ENCODE results near the gene KIAA1549. TPM values are rescaled to one million over a fixed set of nuclear protein-coding genes. Genes with fewer than 3 reads are reported as not detected.

Gene KIAA1549
- total and polyA plus RNA-seq, 10 of the 15 experiments (the other 5 are each of a cell fraction or from before 2014, with no cell fraction given): 0.02 to 0.82 (median 0.22) TPM

- TF ChIP-seq, protein P1, sequence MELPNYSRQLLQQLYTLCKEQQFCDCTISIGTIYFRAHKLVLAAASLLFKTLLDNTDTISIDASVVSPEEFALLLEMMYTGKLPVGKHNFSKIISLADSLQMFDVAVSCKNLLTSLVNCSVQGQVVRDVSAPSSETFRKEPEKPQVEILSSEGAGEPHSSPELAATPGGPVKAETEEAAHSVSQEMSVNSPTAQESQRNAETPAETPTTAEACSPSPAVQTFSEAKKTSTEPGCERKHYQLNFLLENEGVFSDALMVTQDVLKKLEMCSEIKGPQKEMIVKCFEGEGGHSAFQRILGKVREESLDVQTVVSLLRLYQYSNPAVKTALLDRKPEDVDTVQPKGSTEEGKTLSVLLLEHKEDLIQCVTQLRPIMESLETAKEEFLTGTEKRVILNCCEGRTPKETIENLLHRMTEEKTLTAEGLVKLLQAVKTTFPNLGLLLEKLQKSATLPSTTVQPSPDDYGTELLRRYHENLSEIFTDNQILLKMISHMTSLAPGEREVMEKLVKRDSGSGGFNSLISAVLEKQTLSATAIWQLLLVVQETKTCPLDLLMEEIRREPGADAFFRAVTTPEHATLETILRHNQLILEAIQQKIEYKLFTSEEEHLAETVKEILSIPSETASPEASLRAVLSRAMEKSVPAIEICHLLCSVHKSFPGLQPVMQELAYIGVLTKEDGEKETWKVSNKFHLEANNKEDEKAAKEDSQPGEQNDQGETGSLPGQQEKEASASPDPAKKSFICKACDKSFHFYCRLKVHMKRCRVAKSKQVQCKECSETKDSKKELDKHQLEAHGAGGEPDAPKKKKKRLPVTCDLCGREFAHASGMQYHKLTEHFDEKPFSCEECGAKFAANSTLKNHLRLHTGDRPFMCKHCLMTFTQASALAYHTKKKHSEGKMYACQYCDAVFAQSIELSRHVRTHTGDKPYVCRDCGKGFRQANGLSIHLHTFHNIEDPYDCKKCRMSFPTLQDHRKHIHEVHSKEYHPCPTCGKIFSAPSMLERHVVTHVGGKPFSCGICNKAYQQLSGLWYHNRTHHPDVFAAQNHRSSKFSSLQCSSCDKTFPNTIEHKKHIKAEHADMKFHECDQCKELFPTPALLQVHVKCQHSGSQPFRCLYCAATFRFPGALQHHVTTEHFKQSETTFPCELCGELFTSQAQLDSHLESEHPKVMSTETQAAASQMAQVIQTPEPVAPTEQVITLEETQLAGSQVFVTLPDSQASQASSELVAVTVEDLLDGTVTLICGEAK (IDR thresholded peaks at IDR 0.05; ENCODE audit: borderline replicate concordance): no peak
- no peak for TF ChIP-seq IKZF2 (IDR thresholded peaks at IDR 0.05)
- TF ChIP-seq SP1 (IDR thresholded peaks at IDR 0.05; ENCODE audit: low read depth, low read length): no peak
- TF ChIP-seq MAX (IDR thresholded peaks at IDR 0.05; ENCODE audit: low read depth, low read length): no peak
- TF ChIP-seq E4F1 (IDR thresholded peaks at IDR 0.05; ENCODE audit: borderline replicate concordance, partially characterized antibody): no peak
Measured at GRCh38 chr7:138999414-138999813, 18.2 kb upstream of the KIAA1549 start (continued).

DNA sequence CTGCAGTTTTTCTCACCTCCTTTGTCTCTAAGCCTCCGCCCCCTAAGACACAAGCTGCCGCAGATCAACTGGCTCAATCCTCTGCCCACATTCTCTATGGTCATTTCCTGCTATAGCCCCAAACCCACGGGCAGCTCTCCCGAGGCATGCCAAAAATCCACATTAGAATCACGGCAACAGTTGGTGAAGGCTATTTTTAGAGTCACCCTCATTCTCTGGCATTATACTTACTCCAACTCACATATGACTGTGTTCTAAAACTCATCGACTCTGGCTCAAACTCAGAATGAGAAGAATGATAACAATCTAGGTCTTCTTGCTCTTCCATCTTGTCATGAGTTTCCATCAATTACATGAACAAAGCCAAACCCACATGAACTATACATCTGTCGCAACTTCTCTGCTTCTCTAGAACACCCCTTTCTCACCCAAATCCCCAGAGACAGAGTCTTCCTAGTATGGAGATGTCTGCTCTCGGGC, 10.9 kb upstream of the KIAA1549 start:
- H3K4me2 ChIP-seq (ENCODE audit: control insufficient read depth, insufficient read depth): no peak overlapping the region
- in situ Hi-C loops (cut with MboI): no loop called here
- 43% methylated on average over 8 of the region's 8 CpGs for WGBS (ENCODE audit: insufficient coverage, insufficient replicate concordance, low lambda C conversion rate, missing lambda C conversion rate)
- no peak overlapping the region for H3K9ac ChIP-seq (ENCODE audit: control insufficient read depth, insufficient read depth, low read length)
- no peaks in the 10 kb centered on the region for H3K36me3 ChIP-seq (ENCODE audit: control insufficient read depth in 2 of 2, insufficient read depth in 2 of 2, low read length in 1 of 2)
- no peaks in the 10 kb centered on the region for H4K20me1 ChIP-seq (ENCODE audit: control insufficient read depth, insufficient read depth)
- ATAC-seq: no peak
- H3K79me2 ChIP-seq (ENCODE audit: control insufficient read depth, insufficient read depth, low read length): no peaks in the 10 kb centered on the region
- BruUV-seq (replicated peaks): no TSS peak
- CTCF ChIA-PET: no interaction called here
- no peaks in the 10 kb centered on the region; a peak in 1 of 4 replicates for H3K27me3 ChIP-seq (replicated peaks in 1 of 2; ENCODE audit: control insufficient read depth in 2 of 2, insufficient read depth in 2 of 2, low read length in 1 of 2)
- H3K27ac ChIP-seq (ENCODE audit: control insufficient read depth, insufficient read depth): no peak overlapping the region
- no peak for FAIRE-seq
- H2AFZ ChIP-seq (ENCODE audit: control insufficient read depth, low read depth, low read length): no peak overlapping the region
- no peaks in the 10 kb centered on the region; the same call in 2 of the 3 replicates for H3K9me3 ChIP-seq (replicated peaks; ENCODE audit: control insufficient read depth, insufficient read depth, low read length)
- DNase-seq (ENCODE audit: low read depth, low spot score): no peak
- no peak overlapping the region for H3K4me3 ChIP-seq
- SMC1A ChIA-PET (ENCODE audit: uncharacterized antibody, unreplicated experiment): no interaction called here
- POLR2A ChIA-PET: no interaction called here
- RAD21 ChIA-PET (ENCODE audit: unreplicated experiment): no interaction called here
- H3K4me1 ChIP-seq (ENCODE audit: control insufficient read depth, insufficient read depth, low read length): no peaks in the 10 kb centered on the region
- intact Hi-C loops (cut with micrococcal nuclease; ENCODE audit: unreplicated experiment): no loop called here
- no peak for TF ChIP-seq BCL3 (IDR thresholded peaks at IDR 0.05; ENCODE audit: borderline replicate concordance, insufficient read depth, low read depth, low read length, poor library complexity, severe bottlenecking)
- TF ChIP-seq, protein P2, sequence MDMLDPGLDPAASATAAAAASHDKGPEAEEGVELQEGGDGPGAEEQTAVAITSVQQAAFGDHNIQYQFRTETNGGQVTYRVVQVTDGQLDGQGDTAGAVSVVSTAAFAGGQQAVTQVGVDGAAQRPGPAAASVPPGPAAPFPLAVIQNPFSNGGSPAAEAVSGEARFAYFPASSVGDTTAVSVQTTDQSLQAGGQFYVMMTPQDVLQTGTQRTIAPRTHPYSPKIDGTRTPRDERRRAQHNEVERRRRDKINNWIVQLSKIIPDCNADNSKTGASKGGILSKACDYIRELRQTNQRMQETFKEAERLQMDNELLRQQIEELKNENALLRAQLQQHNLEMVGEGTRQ (IDR thresholded peaks at IDR 0.05; ENCODE audit: borderline replicate concordance, low read depth, low read length): no peak
- TF ChIP-seq, protein P3, sequence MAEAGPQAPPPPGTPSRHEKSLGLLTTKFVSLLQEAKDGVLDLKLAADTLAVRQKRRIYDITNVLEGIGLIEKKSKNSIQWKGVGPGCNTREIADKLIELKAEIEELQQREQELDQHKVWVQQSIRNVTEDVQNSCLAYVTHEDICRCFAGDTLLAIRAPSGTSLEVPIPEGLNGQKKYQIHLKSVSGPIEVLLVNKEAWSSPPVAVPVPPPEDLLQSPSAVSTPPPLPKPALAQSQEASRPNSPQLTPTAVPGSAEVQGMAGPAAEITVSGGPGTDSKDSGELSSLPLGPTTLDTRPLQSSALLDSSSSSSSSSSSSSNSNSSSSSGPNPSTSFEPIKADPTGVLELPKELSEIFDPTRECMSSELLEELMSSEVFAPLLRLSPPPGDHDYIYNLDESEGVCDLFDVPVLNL (IDR thresholded peaks at IDR 0.05; ENCODE audit: low read depth, low read length): no peak
- TF ChIP-seq, protein P4, sequence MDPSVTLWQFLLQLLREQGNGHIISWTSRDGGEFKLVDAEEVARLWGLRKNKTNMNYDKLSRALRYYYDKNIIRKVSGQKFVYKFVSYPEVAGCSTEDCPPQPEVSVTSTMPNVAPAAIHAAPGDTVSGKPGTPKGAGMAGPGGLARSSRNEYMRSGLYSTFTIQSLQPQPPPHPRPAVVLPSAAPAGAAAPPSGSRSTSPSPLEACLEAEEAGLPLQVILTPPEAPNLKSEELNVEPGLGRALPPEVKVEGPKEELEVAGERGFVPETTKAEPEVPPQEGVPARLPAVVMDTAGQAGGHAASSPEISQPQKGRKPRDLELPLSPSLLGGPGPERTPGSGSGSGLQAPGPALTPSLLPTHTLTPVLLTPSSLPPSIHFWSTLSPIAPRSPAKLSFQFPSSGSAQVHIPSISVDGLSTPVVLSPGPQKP (IDR thresholded peaks at IDR 0.05; ENCODE audit: low read depth, low read length): no peak
